ENCODE measurements around the gene JARID2. TPM values are rescaled to one million over a fixed set of nuclear protein-coding genes. Genes with fewer than 3 reads are reported as not detected.
"Not testable (repeated sequence)": the region's sequence is repeated elsewhere in the genome, so short reads cannot be mapped to it uniquely, and the experiment has no call there.

JARID2 gene
- polyA plus RNA-seq, 1 donor: 13.3 TPM

DNA sequence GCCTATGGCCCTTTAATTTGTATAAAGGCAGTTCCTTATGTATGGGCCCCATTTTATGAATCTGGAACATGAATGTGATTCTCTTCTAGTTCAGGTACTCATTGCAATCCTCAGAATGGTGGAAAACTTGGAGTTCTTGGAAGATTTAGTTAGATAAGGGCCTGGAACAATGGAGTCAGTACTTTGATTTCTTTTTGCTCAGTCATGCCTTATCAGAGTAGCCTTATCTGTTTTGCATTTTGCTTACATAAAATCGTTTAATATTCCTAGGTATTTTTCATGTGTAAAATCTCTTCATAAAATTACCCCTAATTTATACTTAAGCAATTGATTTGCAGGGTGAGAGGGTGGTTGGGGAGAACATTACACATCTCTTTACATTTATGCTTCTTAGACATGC, 160.6 kb downstream of the JARID2 start:
- no peak overlapping the region for H3K27ac ChIP-seq (ENCODE audit: low read length)
- WGBS (ENCODE audit: insufficient coverage, low lambda C conversion rate): no CpG with 5 or more reads among the region's 1 CpG
- H3K36me3 ChIP-seq (ENCODE audit: control insufficient read depth, insufficient read depth, low read length): no peaks in the 10 kb centered on the region
- no peaks in the 10 kb centered on the region for H3K9me3 ChIP-seq (ENCODE audit: control insufficient read depth, low read depth, low read length)
- no peak overlapping the region for H3K4me3 ChIP-seq (ENCODE audit: low read length)
- DNase-seq: no peak
- H3K4me1 ChIP-seq (ENCODE audit: control insufficient read depth, insufficient read depth, low read length): peaks cover 30% of the 10 kb centered on the region
- no peaks in the 10 kb centered on the region for H3K27me3 ChIP-seq (ENCODE audit: control insufficient read depth, insufficient read depth, low read length)

DNA sequence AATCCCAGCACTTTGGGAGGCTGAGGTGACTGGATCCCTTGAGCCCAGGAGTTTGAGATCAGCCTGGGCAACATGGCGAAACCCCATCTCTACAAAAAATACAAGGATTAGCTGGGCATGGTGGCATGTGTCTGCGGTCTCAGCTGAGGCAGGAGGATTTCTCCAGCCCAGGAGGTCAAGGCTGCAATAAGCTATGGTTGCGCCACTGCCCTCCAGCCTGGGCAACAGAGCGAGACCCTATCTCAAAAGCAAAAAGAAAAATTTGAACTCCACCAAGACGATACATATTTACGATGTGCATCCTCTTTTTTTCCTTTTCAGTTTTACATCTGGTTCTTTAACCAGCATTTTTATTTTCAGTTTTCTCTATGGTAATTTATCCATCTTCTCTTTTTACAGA, 162.1 kb downstream of the JARID2 start:
- H3K36me3 ChIP-seq (ENCODE audit: control insufficient read depth, insufficient read depth, low read length): no peaks in the 10 kb centered on the region
- H3K4me1 ChIP-seq (ENCODE audit: control insufficient read depth, insufficient read depth, low read length): peaks cover 15% of the 10 kb centered on the region
- no peak overlapping the region for H3K4me3 ChIP-seq (ENCODE audit: low read length)
- no peaks in the 10 kb centered on the region for H3K9me3 ChIP-seq (ENCODE audit: control insufficient read depth, low read depth, low read length)
- no peaks in the 10 kb centered on the region for H3K27me3 ChIP-seq (ENCODE audit: control insufficient read depth, insufficient read depth, low read length)
- no peak for DNase-seq
- 97% methylated on average over 3 of the region's 6 CpGs for WGBS (ENCODE audit: insufficient coverage, low lambda C conversion rate)
- no peak overlapping the region for H3K27ac ChIP-seq (ENCODE audit: low read length)

DNA sequence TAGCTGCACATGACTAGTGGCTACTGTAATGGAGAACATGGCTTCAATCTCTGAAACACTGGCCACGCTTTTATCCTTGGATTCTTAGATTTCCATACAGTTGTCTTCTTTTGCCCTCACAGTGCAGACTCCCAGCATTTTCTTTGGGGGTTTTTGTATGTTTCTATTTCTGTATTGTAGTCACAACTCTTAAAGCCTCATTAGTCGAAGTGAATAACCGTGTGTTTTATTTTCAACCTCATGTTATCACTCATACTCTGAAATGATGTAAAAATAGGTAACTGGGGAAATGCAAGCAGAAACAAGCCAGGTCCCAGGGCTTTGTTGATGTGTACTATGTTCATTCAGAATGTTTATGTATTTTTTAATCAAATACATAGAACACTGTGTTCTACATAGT, 162.9 kb downstream of the JARID2 start:
- Histone ChIP-seq H3K27me3 (ENCODE audit: control insufficient read depth, insufficient read depth, low read length) (no peaks in the 10 kb centered on the region), H3K9me3 (ENCODE audit: control insufficient read depth, low read depth, low read length) (no peaks in the 10 kb centered on the region), H3K4me1 (ENCODE audit: control insufficient read depth, insufficient read depth, low read length) (peaks cover 14% of the 10 kb centered on the region), H3K4me3 (ENCODE audit: low read length) (no peak overlapping the region), H3K36me3 (ENCODE audit: control insufficient read depth, insufficient read depth, low read length) (no peaks in the 10 kb centered on the region), H3K27ac (ENCODE audit: low read length) (no peak overlapping the region)
- no peak for DNase-seq
- no CpG with 5 or more reads among the region's 3 CpGs for WGBS (ENCODE audit: insufficient coverage, low lambda C conversion rate)

DNA sequence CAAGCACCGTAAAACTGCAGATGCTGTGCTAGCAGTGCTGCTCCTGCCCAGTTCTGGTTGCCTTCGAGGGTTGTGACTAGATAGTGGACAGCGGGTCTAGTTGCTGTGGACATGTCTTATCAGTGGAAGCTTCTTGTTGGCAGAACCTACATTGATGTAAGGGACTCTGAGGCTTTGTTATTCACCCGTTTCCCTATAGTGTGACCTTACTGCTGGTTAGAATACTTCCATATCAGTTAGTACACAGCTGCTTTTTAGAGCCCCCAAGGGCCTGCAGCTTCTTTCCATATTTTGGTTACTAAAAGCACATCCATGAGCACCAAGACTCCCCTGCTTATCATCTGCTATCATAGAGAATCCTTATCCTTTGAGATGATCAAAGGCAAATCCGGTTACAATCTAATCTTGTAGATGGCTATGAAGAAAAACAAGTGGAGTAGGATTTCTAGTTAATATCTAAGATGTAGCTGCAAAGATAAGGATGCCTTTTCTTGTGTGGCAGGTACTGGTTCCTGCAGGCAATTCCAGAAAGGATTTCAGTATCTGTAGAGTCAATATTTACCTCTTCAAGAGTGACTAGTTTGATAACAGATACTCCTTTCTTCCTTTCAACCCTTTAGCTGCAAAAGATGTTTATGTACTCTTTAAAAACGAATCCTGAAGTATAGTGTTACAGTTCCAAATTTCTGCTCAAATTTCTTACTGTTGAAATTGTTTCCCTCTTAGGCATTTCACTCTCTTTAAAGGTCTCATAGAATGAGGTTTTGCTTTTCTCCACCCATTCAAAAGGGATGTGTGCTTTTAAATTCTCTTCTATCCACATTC, 163.6 kb downstream of the JARID2 start:
- no peak overlapping the region for H3K4me3 ChIP-seq (ENCODE audit: low read length)
- no peaks in the 10 kb centered on the region for H3K27me3 ChIP-seq (ENCODE audit: control insufficient read depth, insufficient read depth, low read length)
- H3K36me3 ChIP-seq (ENCODE audit: control insufficient read depth, insufficient read depth, low read length): no peaks in the 10 kb centered on the region
- DNase-seq: no peak
- H3K9me3 ChIP-seq (ENCODE audit: control insufficient read depth, low read depth, low read length): no peaks in the 10 kb centered on the region
- WGBS (ENCODE audit: insufficient coverage, low lambda C conversion rate): 0% methylated on average over 1 of the region's 6 CpGs
- no peak overlapping the region for H3K27ac ChIP-seq (ENCODE audit: low read length)
- peaks cover 7% of the 10 kb centered on the region for H3K4me1 ChIP-seq (ENCODE audit: control insufficient read depth, insufficient read depth, low read length)

DNA sequence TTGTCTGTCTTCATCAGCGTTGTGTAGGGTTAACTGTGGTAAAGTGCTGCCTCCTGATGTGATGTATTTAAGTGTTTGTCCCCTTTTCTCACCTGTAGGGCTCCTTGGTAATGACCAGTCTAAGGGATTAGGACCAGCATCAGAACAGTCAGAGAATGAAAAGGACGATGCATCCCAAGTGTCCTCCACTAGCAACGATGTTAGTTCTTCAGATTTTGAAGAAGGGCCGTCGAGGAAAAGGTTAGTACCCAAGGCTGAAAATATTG, 164.2 kb downstream of the JARID2 start:
- Histone ChIP-seq H3K36me3 (ENCODE audit: control insufficient read depth, insufficient read depth, low read length) (no peaks in the 10 kb centered on the region), H3K27ac (ENCODE audit: low read length) (no peak overlapping the region), H3K27me3 (ENCODE audit: control insufficient read depth, insufficient read depth, low read length) (no peaks in the 10 kb centered on the region), H3K4me3 (ENCODE audit: low read length) (no peak overlapping the region), H3K4me1 (ENCODE audit: control insufficient read depth, insufficient read depth, low read length) (peaks cover 7% of the 10 kb centered on the region), H3K9me3 (ENCODE audit: control insufficient read depth, low read depth, low read length) (peaks cover under 1% of the 10 kb centered on the region)
- no CpG with 5 or more reads among the region's 5 CpGs for WGBS (ENCODE audit: insufficient coverage, low lambda C conversion rate)
- no peak for DNase-seq

DNA sequence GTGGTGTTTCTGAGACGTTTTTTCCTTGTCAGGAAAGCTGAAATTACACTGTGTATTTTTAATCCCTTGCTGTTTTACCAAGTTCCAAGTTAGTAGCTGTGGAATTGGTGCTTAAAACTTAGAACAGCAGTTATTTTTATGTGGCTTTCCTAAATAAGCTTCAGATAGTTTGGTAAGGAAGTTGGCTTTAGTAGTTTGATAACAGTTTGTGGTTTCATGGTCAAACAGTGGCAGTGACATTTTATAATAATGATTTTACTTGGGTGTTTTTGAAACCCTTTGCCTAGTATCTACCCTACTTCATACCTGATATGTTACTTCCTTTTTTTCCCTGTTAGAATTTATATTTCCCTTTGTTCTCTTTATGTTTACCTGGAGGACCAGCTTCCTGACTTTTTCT, 164.9 kb downstream of the JARID2 start:
- no peaks in the 10 kb centered on the region for H3K36me3 ChIP-seq (ENCODE audit: control insufficient read depth, insufficient read depth, low read length)
- no CpG with 5 or more reads among the region's 1 CpG for WGBS (ENCODE audit: insufficient coverage, low lambda C conversion rate)
- DNase-seq: no peak
- no peaks in the 10 kb centered on the region for H3K27me3 ChIP-seq (ENCODE audit: control insufficient read depth, insufficient read depth, low read length)
- H3K4me1 ChIP-seq (ENCODE audit: control insufficient read depth, insufficient read depth, low read length): peaks cover 7% of the 10 kb centered on the region
- peaks cover 4% of the 10 kb centered on the region for H3K9me3 ChIP-seq (ENCODE audit: control insufficient read depth, low read depth, low read length)
- no peak overlapping the region for H3K4me3 ChIP-seq (ENCODE audit: low read length)
- H3K27ac ChIP-seq (ENCODE audit: low read length): no peak overlapping the region

DNA sequence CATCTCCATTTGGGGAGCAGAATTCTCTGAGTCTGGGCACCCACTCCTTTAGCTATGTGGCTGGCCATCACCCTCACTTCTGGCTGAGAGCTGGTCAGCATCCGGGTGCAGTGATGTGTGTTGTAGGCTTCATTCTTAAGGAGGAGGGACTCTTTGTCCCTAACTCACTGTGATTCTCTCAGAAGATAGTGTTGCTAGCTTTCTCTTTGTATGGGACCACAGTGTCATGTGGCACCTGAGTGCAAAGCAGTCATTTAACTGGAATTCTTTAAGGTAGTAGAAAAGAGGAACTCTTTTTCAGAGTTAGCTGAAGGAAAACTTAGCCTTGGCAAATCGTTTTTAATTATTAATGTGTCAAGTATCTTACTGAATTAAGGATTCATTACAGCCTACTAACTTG, 165.9 kb downstream of the JARID2 start:
- Histone ChIP-seq H3K4me1 (ENCODE audit: control insufficient read depth, insufficient read depth, low read length) (peaks cover 7% of the 10 kb centered on the region), H3K4me3 (ENCODE audit: low read length) (no peak overlapping the region), H3K27ac (ENCODE audit: low read length) (no peak overlapping the region), H3K9me3 (ENCODE audit: control insufficient read depth, low read depth, low read length) (peaks cover 11% of the 10 kb centered on the region), H3K36me3 (ENCODE audit: control insufficient read depth, insufficient read depth, low read length) (no peaks in the 10 kb centered on the region), H3K27me3 (ENCODE audit: control insufficient read depth, insufficient read depth, low read length) (no peaks in the 10 kb centered on the region)
- no peak for DNase-seq
- WGBS (ENCODE audit: insufficient coverage, low lambda C conversion rate): 29% methylated on average over 1 of the region's 2 CpGs

DNA sequence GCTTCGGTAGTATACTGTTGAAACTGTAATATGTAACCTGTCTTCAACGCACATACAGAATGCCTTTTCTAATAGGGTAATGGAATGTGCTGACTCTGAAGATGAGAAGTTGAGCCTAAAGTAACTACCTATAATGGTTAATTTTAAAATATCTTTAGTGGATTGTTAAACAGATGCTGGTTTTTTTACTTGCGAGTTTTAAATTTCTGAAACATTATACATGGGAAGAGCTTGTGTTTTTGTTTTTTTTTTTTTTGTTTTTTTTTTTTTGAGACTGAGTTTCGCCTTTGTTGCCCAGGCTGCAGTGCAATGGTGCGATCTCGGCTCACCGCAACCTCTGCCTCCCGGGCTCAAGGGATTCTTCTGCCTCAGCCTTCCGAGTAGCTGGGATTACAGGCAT, 166.9 kb downstream of the JARID2 start:
- H3K4me3 ChIP-seq (ENCODE audit: low read length): no peak overlapping the region
- DNase-seq: no peak
- H3K4me1 ChIP-seq (ENCODE audit: control insufficient read depth, insufficient read depth, low read length): peaks cover 7% of the 10 kb centered on the region
- H3K27ac ChIP-seq (ENCODE audit: low read length): no peak overlapping the region
- no peaks in the 10 kb centered on the region for H3K36me3 ChIP-seq (ENCODE audit: control insufficient read depth, insufficient read depth, low read length)
- H3K9me3 ChIP-seq (ENCODE audit: control insufficient read depth, low read depth, low read length): peaks cover 11% of the 10 kb centered on the region
- no peaks in the 10 kb centered on the region for H3K27me3 ChIP-seq (ENCODE audit: control insufficient read depth, insufficient read depth, low read length)
- WGBS (ENCODE audit: insufficient coverage, low lambda C conversion rate): no CpG with 5 or more reads among the region's 9 CpGs

DNA sequence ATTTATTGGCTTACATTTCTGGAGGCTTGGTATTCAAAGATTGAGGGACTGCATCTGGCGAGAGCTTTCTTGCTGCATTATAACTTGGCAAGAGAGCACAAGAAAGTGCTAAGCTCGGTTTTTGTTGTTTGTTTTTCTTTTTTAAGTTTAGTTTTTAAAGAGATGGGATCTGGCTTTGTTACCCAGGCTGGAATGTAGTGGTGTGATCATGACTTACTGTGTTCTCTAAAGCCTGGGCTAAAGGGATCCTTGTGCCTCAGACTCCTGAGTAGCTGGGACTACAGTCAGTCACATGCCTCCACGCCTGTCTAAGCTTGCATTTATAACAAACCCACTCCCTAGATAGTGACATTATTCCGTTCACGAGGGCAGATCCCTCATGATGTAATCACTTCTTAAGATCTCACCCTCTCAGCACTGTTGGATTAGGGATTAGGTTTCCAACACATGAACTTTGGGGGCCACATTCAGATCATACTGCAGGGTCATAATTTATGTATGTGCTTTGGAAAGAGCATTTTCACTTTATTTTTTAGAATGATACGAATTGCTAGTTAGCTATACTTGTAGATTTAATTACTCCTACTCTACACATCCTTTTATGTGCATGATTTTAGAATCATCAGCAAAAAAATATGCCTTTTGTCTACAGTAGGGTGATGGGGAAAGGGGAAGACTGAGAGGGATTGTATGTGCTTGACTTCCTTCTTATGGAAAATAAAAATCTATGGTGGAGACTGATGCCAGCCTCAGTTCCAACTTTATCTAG, 167.8 kb downstream of the JARID2 start:
- no peaks in the 10 kb centered on the region for H3K27me3 ChIP-seq (ENCODE audit: control insufficient read depth, insufficient read depth, low read length)
- no CpG with 5 or more reads among the region's 6 CpGs for WGBS (ENCODE audit: insufficient coverage, low lambda C conversion rate)
- peaks cover 7% of the 10 kb centered on the region for H3K4me1 ChIP-seq (ENCODE audit: control insufficient read depth, insufficient read depth, low read length)
- H3K9me3 ChIP-seq (ENCODE audit: control insufficient read depth, low read depth, low read length): peaks cover 11% of the 10 kb centered on the region
- no peak overlapping the region for H3K4me3 ChIP-seq (ENCODE audit: low read length)
- no peak overlapping the region for H3K27ac ChIP-seq (ENCODE audit: low read length)
- DNase-seq: peak in 1 of 2 donors; percentile 28
- H3K36me3 ChIP-seq (ENCODE audit: control insufficient read depth, insufficient read depth, low read length): no peaks in the 10 kb centered on the region

DNA sequence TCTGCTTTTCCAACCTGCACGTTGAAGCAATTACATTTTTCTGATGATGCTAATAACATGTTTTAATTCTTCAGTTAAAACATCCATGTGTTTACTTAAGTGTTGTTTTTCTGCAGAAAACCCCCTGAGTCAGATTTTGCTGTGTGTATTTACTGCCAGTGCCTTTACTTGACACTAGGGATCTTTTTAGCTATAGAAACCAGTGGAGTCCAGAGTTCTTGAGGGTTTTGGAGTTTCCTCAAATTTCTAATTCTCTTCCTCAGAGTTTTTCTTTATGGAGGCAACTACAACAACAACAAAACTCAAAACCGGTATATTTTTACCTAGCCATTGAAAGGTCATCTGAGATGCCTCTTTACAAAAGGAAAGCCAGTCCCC, 168.4 kb downstream of the JARID2 start:
- WGBS (ENCODE audit: insufficient coverage, low lambda C conversion rate): 86% methylated on average over 1 of the region's 2 CpGs
- Histone ChIP-seq H3K4me3 (ENCODE audit: low read length) (no peak overlapping the region), H3K27me3 (ENCODE audit: control insufficient read depth, insufficient read depth, low read length) (no peaks in the 10 kb centered on the region), H3K4me1 (ENCODE audit: control insufficient read depth, insufficient read depth, low read length) (peaks cover 5% of the 10 kb centered on the region), H3K36me3 (ENCODE audit: control insufficient read depth, insufficient read depth, low read length) (no peaks in the 10 kb centered on the region), H3K9me3 (ENCODE audit: control insufficient read depth, low read depth, low read length) (peaks cover 12% of the 10 kb centered on the region), H3K27ac (ENCODE audit: low read length) (no peak overlapping the region)
- DNase-seq: no peak

DNA sequence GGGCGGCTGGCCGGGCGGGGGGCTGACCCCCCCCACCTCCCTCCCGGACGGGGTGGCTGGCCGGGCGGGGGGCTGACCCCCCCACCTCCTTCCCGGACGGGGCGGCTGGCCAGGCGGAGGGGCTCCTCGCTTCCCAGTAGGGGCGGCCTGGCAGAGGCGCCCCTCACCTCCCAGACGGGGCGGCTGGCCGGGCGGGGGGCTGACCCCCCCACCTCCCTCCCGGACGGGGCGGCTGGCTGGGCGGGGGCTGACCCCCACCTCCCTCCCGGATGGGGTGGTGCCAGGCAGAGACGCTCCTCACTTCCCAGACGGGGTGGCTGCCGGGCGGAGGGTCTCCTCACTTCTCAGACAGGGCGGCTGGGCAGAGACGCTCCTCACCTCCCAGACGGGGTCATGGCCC, 169.8 kb downstream of the JARID2 start:
- H3K27ac ChIP-seq (ENCODE audit: low read length); DNase-seq; H3K36me3 ChIP-seq (ENCODE audit: control insufficient read depth, insufficient read depth, low read length); H3K27me3 ChIP-seq (ENCODE audit: control insufficient read depth, insufficient read depth, low read length); H3K4me3 ChIP-seq (ENCODE audit: low read length); H3K4me1 ChIP-seq (ENCODE audit: control insufficient read depth, insufficient read depth, low read length): not testable (repeated sequence)
- peaks cover 20% of the 10 kb centered on the region for H3K9me3 ChIP-seq (ENCODE audit: control insufficient read depth, low read depth, low read length)
- WGBS (ENCODE audit: insufficient coverage, low lambda C conversion rate): no CpG with 5 or more reads among the region's 30 CpGs
